Measurements from ENCODE around the gene PORCN. TPM values are rescaled to one million over a fixed set of nuclear protein-coding genes. Genes with fewer than 3 reads are reported as not detected.
"Not testable (repeated sequence)": the region's sequence is repeated elsewhere in the genome, so short reads cannot be mapped to it uniquely, and the experiment has no call there.

The PORCN gene
- total RNA-seq, 2 donors from 2014 or later, result 6.2 to 22.7 TPM

DNA sequence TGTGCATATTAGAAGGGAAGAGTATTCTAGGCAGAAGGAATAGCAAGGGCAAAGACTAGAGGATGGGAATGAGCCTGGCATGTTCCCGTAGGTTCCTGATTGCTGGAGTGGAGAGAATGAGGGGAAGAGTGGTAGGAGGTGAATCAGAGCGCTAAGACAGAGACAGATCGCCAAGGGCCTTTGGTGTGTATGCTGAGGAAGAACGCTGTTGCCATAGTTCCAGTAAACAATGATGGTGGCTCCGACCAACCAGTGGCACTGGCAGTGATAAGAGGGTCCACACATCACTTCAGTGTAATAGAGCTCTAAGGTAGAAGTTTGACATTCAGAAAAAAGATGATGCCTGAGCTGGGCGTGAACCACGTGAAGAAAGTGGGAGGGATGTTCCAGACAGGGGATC is 31.7 kb downstream of the PORCN start:
- WGBS, 2 donors, result 71 to 78% methylated on average over 7 of the region's 7 CpGs
- Histone ChIP-seq H3K9me3 (no peaks in the 10 kb centered on the region), H3K4me1 (peaks cover 11% of the 10 kb centered on the region), H3K36me3 (replicated peaks in 1 of 2; ENCODE audit: insufficient read depth in 1 of 2, low read depth in 2 of 2) (peaks cover 0 to 2% of the 10 kb centered on the region in 2 donors), H3K4me3 (no peak overlapping the region), H3K27me3 (no peaks in the 10 kb centered on the region), H3K27ac (peak overlapping the region in 3 of 4 donors; percentile 78 to 88 (median 86))
- TF ChIP-seq POLR2A (IDR thresholded peaks at IDR 0.05), result no peak
- TF ChIP-seq, protein P1, sequence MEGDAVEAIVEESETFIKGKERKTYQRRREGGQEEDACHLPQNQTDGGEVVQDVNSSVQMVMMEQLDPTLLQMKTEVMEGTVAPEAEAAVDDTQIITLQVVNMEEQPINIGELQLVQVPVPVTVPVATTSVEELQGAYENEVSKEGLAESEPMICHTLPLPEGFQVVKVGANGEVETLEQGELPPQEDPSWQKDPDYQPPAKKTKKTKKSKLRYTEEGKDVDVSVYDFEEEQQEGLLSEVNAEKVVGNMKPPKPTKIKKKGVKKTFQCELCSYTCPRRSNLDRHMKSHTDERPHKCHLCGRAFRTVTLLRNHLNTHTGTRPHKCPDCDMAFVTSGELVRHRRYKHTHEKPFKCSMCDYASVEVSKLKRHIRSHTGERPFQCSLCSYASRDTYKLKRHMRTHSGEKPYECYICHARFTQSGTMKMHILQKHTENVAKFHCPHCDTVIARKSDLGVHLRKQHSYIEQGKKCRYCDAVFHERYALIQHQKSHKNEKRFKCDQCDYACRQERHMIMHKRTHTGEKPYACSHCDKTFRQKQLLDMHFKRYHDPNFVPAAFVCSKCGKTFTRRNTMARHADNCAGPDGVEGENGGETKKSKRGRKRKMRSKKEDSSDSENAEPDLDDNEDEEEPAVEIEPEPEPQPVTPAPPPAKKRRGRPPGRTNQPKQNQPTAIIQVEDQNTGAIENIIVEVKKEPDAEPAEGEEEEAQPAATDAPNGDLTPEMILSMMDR (IDR thresholded peaks at IDR 0.05), result no peak
- no peak for DNase-seq
- ATAC-seq, result no peak
- intact Hi-C loops (cut with DNase I), result no loop called here

DNA sequence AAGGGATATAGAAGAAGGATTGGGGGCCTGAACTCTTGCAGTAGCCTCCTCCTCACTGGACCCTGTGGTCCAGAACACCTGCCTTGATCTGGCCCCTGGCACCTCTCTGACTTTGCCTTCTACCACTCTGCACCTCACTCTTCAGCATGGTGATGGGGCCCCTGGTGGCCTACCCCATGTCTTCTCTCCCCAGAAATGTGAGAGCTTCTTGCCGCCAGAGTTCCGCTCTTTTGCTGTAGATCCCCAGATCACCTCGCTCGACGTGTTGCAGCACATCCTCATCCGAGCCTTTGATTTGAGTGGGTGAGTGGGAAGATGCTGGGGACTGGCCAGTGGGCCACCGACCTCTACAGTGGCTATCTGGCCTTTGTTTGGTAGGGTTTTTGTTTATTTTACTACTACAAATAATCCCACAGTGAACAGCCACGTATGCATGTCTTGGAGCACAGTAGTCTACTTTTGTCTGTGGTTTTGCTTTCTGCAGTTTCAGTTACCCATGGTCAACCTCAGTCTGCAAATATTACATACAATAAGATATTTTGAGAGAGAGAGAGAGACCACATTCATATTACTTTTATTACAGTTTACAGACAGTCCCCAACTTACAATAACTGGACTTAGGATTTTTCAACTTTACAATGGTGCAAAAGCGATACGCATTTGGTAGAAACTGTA is 32.5 kb downstream of the PORCN start:
- Histone ChIP-seq H3K36me3 (replicated peaks in 1 of 2; ENCODE audit: insufficient read depth in 1 of 2, low read depth in 2 of 2) (peaks cover 0 to 2% of the 10 kb centered on the region in 2 donors), H3K4me1 (peaks cover 11% of the 10 kb centered on the region), H3K27ac (no peak overlapping the region), H3K27me3 (no peaks in the 10 kb centered on the region), H3K9me3 (no peaks in the 10 kb centered on the region), H3K4me3 (no peak overlapping the region)
- DNase-seq (no peak), ATAC-seq (no peak)
- intact Hi-C loops (cut with DNase I), result no loop called here
- no peak for TF ChIP-seq POLR2A (IDR thresholded peaks at IDR 0.05)
- TF ChIP-seq, protein P1 (IDR thresholded peaks at IDR 0.05), result no peak
- WGBS, 2 donors, result 76 to 78% methylated on average over 9 to 10 of the region's 10 CpGs

DNA sequence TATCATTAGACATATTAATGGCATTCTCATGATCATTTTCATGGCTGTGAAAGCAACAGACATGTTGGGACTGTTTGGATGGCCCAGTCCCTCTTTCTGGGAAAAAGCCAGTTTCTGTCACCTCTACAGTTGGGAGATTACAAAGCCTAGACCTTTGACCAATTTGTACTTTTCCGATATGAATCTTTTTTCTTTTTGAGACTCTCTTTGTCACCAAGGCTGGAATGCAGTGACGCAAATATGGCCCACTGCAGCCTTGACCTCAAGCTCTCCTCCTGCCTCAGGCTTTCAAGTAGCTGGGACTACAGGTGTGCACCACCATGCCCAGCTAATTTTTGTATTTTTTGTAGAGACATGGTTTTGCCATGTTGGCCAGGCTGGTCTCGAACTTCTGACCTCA is 40.1 kb downstream of the PORCN start:
- H3K36me3 ChIP-seq (replicated peaks in 1 of 2; ENCODE audit: insufficient read depth in 1 of 2, low read depth in 2 of 2), result peaks cover 0 to 2% of the 10 kb centered on the region in 2 donors
- no peaks in the 10 kb centered on the region for H3K27me3 ChIP-seq
- 54 to 59% methylated on average over 2 to 3 of the region's 3 CpGs for WGBS, 2 donors
- H3K4me1 ChIP-seq, result peaks cover 11% of the 10 kb centered on the region
- H3K9me3 ChIP-seq, result no peaks in the 10 kb centered on the region
- TF ChIP-seq, protein P1 (IDR thresholded peaks at IDR 0.05), result no peak
- TF ChIP-seq POLR2A (IDR thresholded peaks at IDR 0.05), result no peak
- intact Hi-C loops (cut with DNase I), result no loop called here
- no peak overlapping the region for H3K27ac ChIP-seq
- no peak overlapping the region for H3K4me3 ChIP-seq
- DNase-seq, result no peak
- ATAC-seq, result no peak

DNA sequence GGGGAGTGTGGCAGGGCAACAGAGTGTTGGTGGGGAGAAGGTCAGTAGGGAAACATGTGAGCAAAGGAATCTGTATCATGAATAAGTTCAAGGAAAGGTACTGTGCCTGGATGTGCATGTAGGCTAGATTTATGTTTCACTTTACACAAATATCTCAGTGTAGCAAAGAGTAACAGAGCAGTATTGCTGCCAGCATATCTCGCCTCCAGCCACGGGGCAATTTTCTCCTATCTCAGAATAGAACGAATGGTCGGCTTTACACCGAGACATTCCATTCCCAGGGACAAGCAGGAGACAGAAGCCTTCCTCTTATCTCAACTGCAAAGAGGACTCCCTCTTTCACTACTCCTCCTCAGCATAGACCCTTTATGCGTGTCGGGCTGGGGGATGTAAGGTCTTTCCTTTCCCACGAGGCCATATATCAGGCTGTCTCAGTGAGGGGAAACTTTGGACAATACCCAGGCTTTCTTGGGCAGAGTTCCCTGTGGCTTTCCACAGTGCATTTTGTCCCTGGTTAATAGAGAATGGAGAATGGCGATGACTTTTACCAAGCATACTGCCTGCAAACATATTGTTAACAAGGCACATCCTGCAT is 47.0 kb downstream of the PORCN start:
- ATAC-seq; DNase-seq; H3K4me3 ChIP-seq; H3K9me3 ChIP-seq; H3K27ac ChIP-seq; H3K4me1 ChIP-seq; intact Hi-C loops (cut with DNase I); H3K27me3 ChIP-seq; H3K36me3 ChIP-seq (replicated peaks in 1 of 2; ENCODE audit: insufficient read depth in 1 of 2, low read depth in 2 of 2): not testable (repeated sequence)
- WGBS, 2 donors, result 87 to 94% methylated on average over 6 to 9 of the region's 9 CpGs

DNA sequence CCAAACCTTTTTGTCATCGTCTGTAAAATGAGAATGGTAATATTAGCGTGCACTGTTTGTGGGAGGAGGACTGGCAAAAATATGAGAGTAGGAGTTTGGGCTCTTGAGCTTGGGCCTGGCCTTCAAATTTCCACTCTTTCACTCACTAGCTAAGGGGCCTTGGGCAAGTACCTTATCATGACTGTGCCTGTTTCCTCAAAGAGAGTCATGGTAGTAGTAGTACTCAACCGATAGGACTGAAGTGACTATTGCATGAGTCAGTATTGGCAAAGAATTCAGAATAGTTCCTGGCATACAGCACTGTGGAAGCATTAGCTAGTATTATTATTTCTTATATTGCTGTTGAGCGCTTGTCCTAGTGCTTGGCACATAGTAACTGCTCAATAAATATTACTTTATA is 49.5 kb downstream of the PORCN start:
- no peak for TF ChIP-seq POLR2A (IDR thresholded peaks at IDR 0.05)
- TF ChIP-seq, protein P1 (IDR thresholded peaks at IDR 0.05), result no peak
- Histone ChIP-seq H3K9me3 (no peaks in the 10 kb centered on the region), H3K27ac (no peak overlapping the region), H3K27me3 (no peaks in the 10 kb centered on the region), H3K4me3 (no peak overlapping the region), H3K4me1 (no peaks in the 10 kb centered on the region), H3K36me3 (replicated peaks in 1 of 2; ENCODE audit: insufficient read depth in 1 of 2, low read depth in 2 of 2) (peaks cover 0 to 4% of the 10 kb centered on the region in 2 donors)
- ATAC-seq (peak; percentile 42), DNase-seq (no peak)
- 76 to 85% methylated on average over 4 of the region's 4 CpGs for WGBS, 2 donors
- intact Hi-C loops (cut with DNase I), result no loop called here

Measured in body of pancreas (tissue), 4 donors.